Measurements from ENCODE around the gene GPBP1. TPM values are rescaled to one million over a fixed set of nuclear protein-coding genes. Genes with fewer than 3 reads are reported as not detected.

Gene GPBP1
- total and polyA plus RNA-seq, 2 of the 4 experiments (the other 2 are of a cell fraction) = 24.3 to 29.2 TPM

GRCh38 chr5:57291894-57292293 is 118.0 kb downstream of the GPBP1 start:
- Histone ChIP-seq H3K27ac (ENCODE audit: insufficient read depth, low read length) (no peak overlapping the region), H3K4ac (ENCODE audit: low read depth, low read length) (no peak overlapping the region), H2AK9ac (replicated peaks; ENCODE audit: low read depth, low read length, poor library complexity) (no peak overlapping the region), H3K36me3 (ENCODE audit: control insufficient read depth, insufficient read depth, low read length) (no peaks in the 10 kb centered on the region), H2BK5ac (ENCODE audit: low read depth, low read length, poor library complexity, severe bottlenecking) (no peak overlapping the region), H3K27me3 (ENCODE audit: control insufficient read depth, insufficient read depth, low read length) (0 out of 2 replicates have a peak, but pooled peaks cover 2% of the 10 kb centered on the region), H3K23ac (ENCODE audit: low read depth, low read length) (no peak overlapping the region), H3K14ac (replicated peaks; ENCODE audit: low read depth, low read length) (no peak overlapping the region), H3K9me3 (ENCODE audit: control insufficient read depth, insufficient read depth, low read length) (no peaks in the 10 kb centered on the region), H2BK20ac (ENCODE audit: low read depth, low read length) (no peak overlapping the region), H3K56ac (ENCODE audit: extremely low read depth, insufficient read depth, low read length) (no peak overlapping the region), H2AK5ac (ENCODE audit: low read depth, low read length) (no peak overlapping the region), H3K79me1 (ENCODE audit: low read depth in 1 of 2, low read length in 2 of 2) (no peaks in the 10 kb centered on the region), H2BK120ac (ENCODE audit: low read depth, low read length) (no peak overlapping the region), H3K18ac (ENCODE audit: low read depth, low read length) (no peak overlapping the region), H3K4me1 (ENCODE audit: control insufficient read depth, insufficient read depth, low read length) (peaks cover 3% of the 10 kb centered on the region; the same call in 1 of the 2 replicates), H4K8ac (ENCODE audit: low read depth in 2 of 2, low read length in 2 of 2) (no peak overlapping the region), H4K20me1 (ENCODE audit: insufficient read depth, low read length) (no peaks in the 10 kb centered on the region), H4K91ac (ENCODE audit: insufficient read depth, low read depth, low read length) (no peak overlapping the region), H3K4me3 (ENCODE audit: insufficient read depth, low read depth, low read length) (no peak overlapping the region), H3K9ac (ENCODE audit: low read depth, low read length) (no peak overlapping the region), H2BK15ac (ENCODE audit: low read depth, low read length) (no peak overlapping the region), H4K5ac (ENCODE audit: low read depth, low read length) (no peak overlapping the region), H3K4me2 (ENCODE audit: low read depth, low read length) (no peak overlapping the region), H3K9me1 (ENCODE audit: insufficient read depth, low read length) (no peaks in the 10 kb centered on the region), H2AFZ (replicated peaks; ENCODE audit: low read length, poor library complexity) (no peak overlapping the region)
- dilution Hi-C loops (cut with HindIII; ENCODE audit: low sequenced_read_pairs, unreplicated experiment) (no loop called here), intact Hi-C loops (cut with micrococcal nuclease) (loop anchor here (10.0 kb wide), 1 partner anchor 363 kb away; no protein-coding TSS in a partner anchor), in situ Hi-C loops (cut with MboI; ENCODE audit: low sequenced_read_pairs) (loop anchor here (25.0 kb wide), 1 partner anchor 870 kb away; no protein-coding TSS in a partner anchor)
- ATAC-seq (ENCODE audit: low read depth) (peak; percentile 24), DNase-seq (no peak)
- no CpG with 5 or more reads among the region's 4 CpGs for WGBS, 2 experiments (ENCODE audit: extremely low coverage in 2 of 2, insufficient read length in 1 of 2)
- BruUV-seq (replicated peaks) = no TSS peak
- CTCF ChIA-PET = no interaction called here
- POLR2A ChIA-PET (ENCODE audit: unreplicated experiment) = no interaction called here
- TF ChIP-seq, protein P1, sequence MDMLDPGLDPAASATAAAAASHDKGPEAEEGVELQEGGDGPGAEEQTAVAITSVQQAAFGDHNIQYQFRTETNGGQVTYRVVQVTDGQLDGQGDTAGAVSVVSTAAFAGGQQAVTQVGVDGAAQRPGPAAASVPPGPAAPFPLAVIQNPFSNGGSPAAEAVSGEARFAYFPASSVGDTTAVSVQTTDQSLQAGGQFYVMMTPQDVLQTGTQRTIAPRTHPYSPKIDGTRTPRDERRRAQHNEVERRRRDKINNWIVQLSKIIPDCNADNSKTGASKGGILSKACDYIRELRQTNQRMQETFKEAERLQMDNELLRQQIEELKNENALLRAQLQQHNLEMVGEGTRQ (IDR thresholded peaks at IDR 0.05; ENCODE audit: low read depth, low read length) = no peak
- TF ChIP-seq NFE2L2 (IDR thresholded peaks at IDR 0.05; ENCODE audit: low read depth, low read length) (no peak), POLR2A (IDR thresholded peaks at IDR 0.05; ENCODE audit: low read depth, low read length) (no peak), RAD21 (IDR thresholded peaks at IDR 0.05; ENCODE audit: low read length) (no peak), RCOR1 (IDR thresholded peaks at IDR 0.05; ENCODE audit: insufficient replicate concordance, low read length) (no peak), MXI1 (IDR thresholded peaks at IDR 0.05; ENCODE audit: borderline replicate concordance, low read depth, low read length) (no peak), FOS (IDR thresholded peaks at IDR 0.05; ENCODE audit: low read depth, low read length) (no peak), MAZ (IDR thresholded peaks at IDR 0.05; ENCODE audit: borderline replicate concordance, low read depth, low read length) (no peak)
- TF ChIP-seq, protein P2, sequence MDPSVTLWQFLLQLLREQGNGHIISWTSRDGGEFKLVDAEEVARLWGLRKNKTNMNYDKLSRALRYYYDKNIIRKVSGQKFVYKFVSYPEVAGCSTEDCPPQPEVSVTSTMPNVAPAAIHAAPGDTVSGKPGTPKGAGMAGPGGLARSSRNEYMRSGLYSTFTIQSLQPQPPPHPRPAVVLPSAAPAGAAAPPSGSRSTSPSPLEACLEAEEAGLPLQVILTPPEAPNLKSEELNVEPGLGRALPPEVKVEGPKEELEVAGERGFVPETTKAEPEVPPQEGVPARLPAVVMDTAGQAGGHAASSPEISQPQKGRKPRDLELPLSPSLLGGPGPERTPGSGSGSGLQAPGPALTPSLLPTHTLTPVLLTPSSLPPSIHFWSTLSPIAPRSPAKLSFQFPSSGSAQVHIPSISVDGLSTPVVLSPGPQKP (IDR thresholded peaks at IDR 0.05; ENCODE audit: borderline replicate concordance, low read depth, low read length) = no peak
- TF ChIP-seq, protein P3, sequence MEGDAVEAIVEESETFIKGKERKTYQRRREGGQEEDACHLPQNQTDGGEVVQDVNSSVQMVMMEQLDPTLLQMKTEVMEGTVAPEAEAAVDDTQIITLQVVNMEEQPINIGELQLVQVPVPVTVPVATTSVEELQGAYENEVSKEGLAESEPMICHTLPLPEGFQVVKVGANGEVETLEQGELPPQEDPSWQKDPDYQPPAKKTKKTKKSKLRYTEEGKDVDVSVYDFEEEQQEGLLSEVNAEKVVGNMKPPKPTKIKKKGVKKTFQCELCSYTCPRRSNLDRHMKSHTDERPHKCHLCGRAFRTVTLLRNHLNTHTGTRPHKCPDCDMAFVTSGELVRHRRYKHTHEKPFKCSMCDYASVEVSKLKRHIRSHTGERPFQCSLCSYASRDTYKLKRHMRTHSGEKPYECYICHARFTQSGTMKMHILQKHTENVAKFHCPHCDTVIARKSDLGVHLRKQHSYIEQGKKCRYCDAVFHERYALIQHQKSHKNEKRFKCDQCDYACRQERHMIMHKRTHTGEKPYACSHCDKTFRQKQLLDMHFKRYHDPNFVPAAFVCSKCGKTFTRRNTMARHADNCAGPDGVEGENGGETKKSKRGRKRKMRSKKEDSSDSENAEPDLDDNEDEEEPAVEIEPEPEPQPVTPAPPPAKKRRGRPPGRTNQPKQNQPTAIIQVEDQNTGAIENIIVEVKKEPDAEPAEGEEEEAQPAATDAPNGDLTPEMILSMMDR (conservative IDR thresholded peaks at IDR 0.05; ENCODE audit: low read depth, low read length) = no peak
